ENCODE data around the gene KCNA10. TPM values are rescaled to one million over a fixed set of nuclear protein-coding genes. Genes with fewer than 3 reads are reported as not detected.

Gene KCNA10
- total RNA-seq, 4 donors from 2014 or later: not detected

- no peaks in the 10 kb centered on the region for H3K27me3 ChIP-seq
- H3K9me3 ChIP-seq: no peaks in the 10 kb centered on the region
- in situ Hi-C loops (cut with MboI; ENCODE audit: low pct_ligation_motif_present in 1 of 4, low pct_unique_long_range_greater_than_20kb in 1 of 4, low sequenced_read_pairs in 3 of 4): no loop called here
- 18 to 21% methylated on average over 6 to 8 of the region's 8 CpGs for WGBS, 2 donors (ENCODE audit: low coverage in 1 of 2)
- no peaks in the 10 kb centered on the region for H3K36me3 ChIP-seq
- TF ChIP-seq CTCF (IDR thresholded peaks at IDR 0.05) (peak; percentile 74 to 91 (median 86)), EP300 (IDR thresholded peaks at IDR 0.05; ENCODE audit: low read depth) (no peak), POLR2AphosphoS5 (IDR thresholded peaks at IDR 0.05) (no peak)
- H3K4me1 ChIP-seq: no peaks in the 10 kb centered on the region
- no peak overlapping the region for H3K27ac ChIP-seq
- peak; percentile 82 for DNase-seq
- no peak overlapping the region for H3K4me3 ChIP-seq
- intact Hi-C loops (cut with DNase I; ENCODE audit: low total_unique reads): no loop called here
These were observed 22.9 kb downstream of the KCNA10 start for GRCh38 chr1:110495926-110496600.

- Histone ChIP-seq H3K9me3 (no peaks in the 10 kb centered on the region), H3K4me1 (no peaks in the 10 kb centered on the region), H3K36me3 (no peaks in the 10 kb centered on the region), H3K4me3 (no peak overlapping the region), H3K27ac (no peak overlapping the region), H3K27me3 (no peaks in the 10 kb centered on the region)
- no peak for TF ChIP-seq POLR2AphosphoS5 (IDR thresholded peaks at IDR 0.05)
- no peak for TF ChIP-seq POLR2A (IDR thresholded peaks at IDR 0.05)
- TF ChIP-seq EP300 (IDR thresholded peaks at IDR 0.05; ENCODE audit: low read depth): no peak
- no peak for TF ChIP-seq CTCF (IDR thresholded peaks at IDR 0.05)
- no peak for DNase-seq
- 43 to 62% methylated on average over 2 to 21 of the region's 21 CpGs for WGBS, 2 donors (ENCODE audit: low coverage in 1 of 2)
- intact Hi-C loops (cut with DNase I; ENCODE audit: low total_unique reads) (no loop called here), in situ Hi-C loops (cut with MboI; ENCODE audit: low pct_ligation_motif_present in 1 of 4, low pct_unique_long_range_greater_than_20kb in 1 of 4, low sequenced_read_pairs in 3 of 4) (no loop called here)
These were observed 24.2 kb downstream of the KCNA10 start for GRCh38 chr1:110494522-110495406.

- 72% methylated on average over 5 of the region's 5 CpGs; no CpG with 5 or more reads in 1 of the 2 donors for WGBS, 2 donors (ENCODE audit: low coverage in 1 of 2)
- Histone ChIP-seq H3K9me3 (no peaks in the 10 kb centered on the region), H3K27ac (no peak overlapping the region), H3K36me3 (no peaks in the 10 kb centered on the region), H3K27me3 (no peaks in the 10 kb centered on the region), H3K4me3 (no peak overlapping the region), H3K4me1 (no peaks in the 10 kb centered on the region)
- intact Hi-C loops (cut with DNase I; ENCODE audit: low total_unique reads) (no loop called here), in situ Hi-C loops (cut with MboI; ENCODE audit: low pct_ligation_motif_present in 1 of 4, low pct_unique_long_range_greater_than_20kb in 1 of 4, low sequenced_read_pairs in 3 of 4) (no loop called here)
- no peak for TF ChIP-seq POLR2A (IDR thresholded peaks at IDR 0.05)
- no peak for TF ChIP-seq POLR2AphosphoS5 (IDR thresholded peaks at IDR 0.05)
- no peak for TF ChIP-seq CTCF (IDR thresholded peaks at IDR 0.05)
- no peak for TF ChIP-seq EP300 (IDR thresholded peaks at IDR 0.05; ENCODE audit: low read depth)
- no peak for DNase-seq
These were observed 24.9 kb downstream of the KCNA10 start for GRCh38 chr1:110494036-110494435.

- Histone ChIP-seq H3K27me3 (no peaks in the 10 kb centered on the region), H3K4me1 (no peaks in the 10 kb centered on the region), H3K27ac (no peak overlapping the region), H3K36me3 (no peaks in the 10 kb centered on the region), H3K9me3 (no peaks in the 10 kb centered on the region), H3K4me3 (no peak overlapping the region)
- in situ Hi-C loops (cut with MboI; ENCODE audit: low pct_ligation_motif_present in 1 of 4, low pct_unique_long_range_greater_than_20kb in 1 of 4, low sequenced_read_pairs in 3 of 4) (no loop called here), intact Hi-C loops (cut with DNase I; ENCODE audit: low total_unique reads) (no loop called here)
- TF ChIP-seq EP300 (IDR thresholded peaks at IDR 0.05; ENCODE audit: low read depth): no peak
- no peak for TF ChIP-seq POLR2AphosphoS5 (IDR thresholded peaks at IDR 0.05)
- TF ChIP-seq POLR2A (IDR thresholded peaks at IDR 0.05): no peak
- no peak for TF ChIP-seq CTCF (IDR thresholded peaks at IDR 0.05)
- WGBS, 2 donors (ENCODE audit: low coverage in 1 of 2): 79 to 84% methylated on average over 4 to 5 of the region's 5 CpGs
- no peak for DNase-seq
These were observed 25.8 kb downstream of the KCNA10 start for GRCh38 chr1:110493059-110493699.

All from transverse colon (tissue), 4 donors.